ENCODE results near the gene RFLNA. TPM values are rescaled to one million over a fixed set of nuclear protein-coding genes. Genes with fewer than 3 reads are reported as not detected.

RFLNA gene
- total and polyA plus RNA-seq, 2 experiments from 2014 or later = 3.9 to 20.4 TPM

DNA sequence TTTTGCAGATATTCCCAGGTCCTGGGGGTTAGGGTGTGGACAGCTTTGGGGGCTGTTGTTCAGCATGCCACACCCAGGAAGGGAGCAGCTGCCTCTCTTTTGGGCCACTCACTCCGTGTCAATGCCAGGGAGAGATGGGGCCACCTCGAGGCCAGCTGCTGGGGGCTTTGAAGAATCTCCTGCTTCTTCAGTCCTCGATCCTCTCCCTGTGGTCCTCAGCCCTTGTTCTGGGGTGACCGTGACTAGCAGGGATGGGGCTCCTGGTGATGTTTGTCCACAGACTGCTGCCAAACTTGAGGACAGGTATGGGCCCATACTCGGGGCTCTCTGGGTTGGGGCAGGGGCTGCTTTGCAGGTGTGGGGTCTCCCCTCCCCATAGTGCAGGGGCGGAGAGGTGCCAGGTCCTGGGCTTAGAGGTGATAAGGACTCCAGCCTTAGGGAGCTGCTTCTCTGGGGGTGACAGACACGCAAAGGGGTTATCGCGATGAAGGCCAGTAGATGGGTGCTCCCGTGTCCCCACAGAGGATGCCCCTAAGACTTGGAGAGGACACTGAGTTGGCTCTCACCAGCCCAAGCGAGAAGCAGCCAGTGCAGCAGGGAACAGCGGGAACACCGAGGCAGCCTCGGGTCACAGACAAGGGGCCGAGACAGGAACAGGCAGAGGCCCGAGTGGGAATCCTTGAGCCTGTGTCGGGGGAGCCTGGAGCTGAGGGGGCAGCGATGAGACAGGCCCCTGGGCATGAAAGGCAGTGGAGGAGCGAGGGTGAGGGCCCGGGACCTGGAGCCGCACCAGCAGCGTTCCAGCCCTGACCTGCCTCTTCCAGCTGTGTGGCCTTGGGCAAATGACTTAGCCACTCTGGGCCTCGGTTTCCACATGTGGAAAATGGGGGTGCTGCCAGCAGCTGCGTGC, 11.1 kb downstream of the RFLNA start:
- Histone ChIP-seq H3K27me3 (ENCODE audit: insufficient read depth) (no peaks in the 10 kb centered on the region), H3K36me3 (ENCODE audit: insufficient read depth) (no peaks in the 10 kb centered on the region), H3K4me3 (no peak overlapping the region), H4K20me1 (replicated peaks; ENCODE audit: insufficient read depth) (no peaks in the 10 kb centered on the region), H3F3A (replicated peaks; ENCODE audit: low read depth) (no peaks in the 10 kb centered on the region), H2AFZ (no peak overlapping the region), H3K4me2 (no peak overlapping the region), H3K79me2 (replicated peaks; ENCODE audit: insufficient read depth) (peaks cover 7% of the 10 kb centered on the region; the same call in 1 of the 2 replicates), H3K4me1 (ENCODE audit: insufficient read depth) (no peaks in the 10 kb centered on the region), H3K27ac (ENCODE audit: low read depth) (no peak overlapping the region), H3K9me2 (ENCODE audit: insufficient read depth) (no peaks in the 10 kb centered on the region)
- no peak for DNase-seq (ENCODE audit: low spot score)
- Mint-ChIP-seq H3K27ac (no peak overlapping the region; the same call in 1 of the 2 replicates), H3K4me3 (no peak overlapping the region), H3K9me3 (no peaks in the 10 kb centered on the region), H3K36me3 (ENCODE audit: low read depth) (peaks cover 6% of the 10 kb centered on the region; the same call in 2 of the 3 replicates), H3K27me3 (ENCODE audit: insufficient read depth, low read depth, poor library complexity) (peaks cover 8% of the 10 kb centered on the region), H3K4me1 (0 out of 3 replicates have a peak, but pooled peaks cover 4% of the 10 kb centered on the region)
- no peak for ATAC-seq
- TF ChIP-seq, protein P1, sequence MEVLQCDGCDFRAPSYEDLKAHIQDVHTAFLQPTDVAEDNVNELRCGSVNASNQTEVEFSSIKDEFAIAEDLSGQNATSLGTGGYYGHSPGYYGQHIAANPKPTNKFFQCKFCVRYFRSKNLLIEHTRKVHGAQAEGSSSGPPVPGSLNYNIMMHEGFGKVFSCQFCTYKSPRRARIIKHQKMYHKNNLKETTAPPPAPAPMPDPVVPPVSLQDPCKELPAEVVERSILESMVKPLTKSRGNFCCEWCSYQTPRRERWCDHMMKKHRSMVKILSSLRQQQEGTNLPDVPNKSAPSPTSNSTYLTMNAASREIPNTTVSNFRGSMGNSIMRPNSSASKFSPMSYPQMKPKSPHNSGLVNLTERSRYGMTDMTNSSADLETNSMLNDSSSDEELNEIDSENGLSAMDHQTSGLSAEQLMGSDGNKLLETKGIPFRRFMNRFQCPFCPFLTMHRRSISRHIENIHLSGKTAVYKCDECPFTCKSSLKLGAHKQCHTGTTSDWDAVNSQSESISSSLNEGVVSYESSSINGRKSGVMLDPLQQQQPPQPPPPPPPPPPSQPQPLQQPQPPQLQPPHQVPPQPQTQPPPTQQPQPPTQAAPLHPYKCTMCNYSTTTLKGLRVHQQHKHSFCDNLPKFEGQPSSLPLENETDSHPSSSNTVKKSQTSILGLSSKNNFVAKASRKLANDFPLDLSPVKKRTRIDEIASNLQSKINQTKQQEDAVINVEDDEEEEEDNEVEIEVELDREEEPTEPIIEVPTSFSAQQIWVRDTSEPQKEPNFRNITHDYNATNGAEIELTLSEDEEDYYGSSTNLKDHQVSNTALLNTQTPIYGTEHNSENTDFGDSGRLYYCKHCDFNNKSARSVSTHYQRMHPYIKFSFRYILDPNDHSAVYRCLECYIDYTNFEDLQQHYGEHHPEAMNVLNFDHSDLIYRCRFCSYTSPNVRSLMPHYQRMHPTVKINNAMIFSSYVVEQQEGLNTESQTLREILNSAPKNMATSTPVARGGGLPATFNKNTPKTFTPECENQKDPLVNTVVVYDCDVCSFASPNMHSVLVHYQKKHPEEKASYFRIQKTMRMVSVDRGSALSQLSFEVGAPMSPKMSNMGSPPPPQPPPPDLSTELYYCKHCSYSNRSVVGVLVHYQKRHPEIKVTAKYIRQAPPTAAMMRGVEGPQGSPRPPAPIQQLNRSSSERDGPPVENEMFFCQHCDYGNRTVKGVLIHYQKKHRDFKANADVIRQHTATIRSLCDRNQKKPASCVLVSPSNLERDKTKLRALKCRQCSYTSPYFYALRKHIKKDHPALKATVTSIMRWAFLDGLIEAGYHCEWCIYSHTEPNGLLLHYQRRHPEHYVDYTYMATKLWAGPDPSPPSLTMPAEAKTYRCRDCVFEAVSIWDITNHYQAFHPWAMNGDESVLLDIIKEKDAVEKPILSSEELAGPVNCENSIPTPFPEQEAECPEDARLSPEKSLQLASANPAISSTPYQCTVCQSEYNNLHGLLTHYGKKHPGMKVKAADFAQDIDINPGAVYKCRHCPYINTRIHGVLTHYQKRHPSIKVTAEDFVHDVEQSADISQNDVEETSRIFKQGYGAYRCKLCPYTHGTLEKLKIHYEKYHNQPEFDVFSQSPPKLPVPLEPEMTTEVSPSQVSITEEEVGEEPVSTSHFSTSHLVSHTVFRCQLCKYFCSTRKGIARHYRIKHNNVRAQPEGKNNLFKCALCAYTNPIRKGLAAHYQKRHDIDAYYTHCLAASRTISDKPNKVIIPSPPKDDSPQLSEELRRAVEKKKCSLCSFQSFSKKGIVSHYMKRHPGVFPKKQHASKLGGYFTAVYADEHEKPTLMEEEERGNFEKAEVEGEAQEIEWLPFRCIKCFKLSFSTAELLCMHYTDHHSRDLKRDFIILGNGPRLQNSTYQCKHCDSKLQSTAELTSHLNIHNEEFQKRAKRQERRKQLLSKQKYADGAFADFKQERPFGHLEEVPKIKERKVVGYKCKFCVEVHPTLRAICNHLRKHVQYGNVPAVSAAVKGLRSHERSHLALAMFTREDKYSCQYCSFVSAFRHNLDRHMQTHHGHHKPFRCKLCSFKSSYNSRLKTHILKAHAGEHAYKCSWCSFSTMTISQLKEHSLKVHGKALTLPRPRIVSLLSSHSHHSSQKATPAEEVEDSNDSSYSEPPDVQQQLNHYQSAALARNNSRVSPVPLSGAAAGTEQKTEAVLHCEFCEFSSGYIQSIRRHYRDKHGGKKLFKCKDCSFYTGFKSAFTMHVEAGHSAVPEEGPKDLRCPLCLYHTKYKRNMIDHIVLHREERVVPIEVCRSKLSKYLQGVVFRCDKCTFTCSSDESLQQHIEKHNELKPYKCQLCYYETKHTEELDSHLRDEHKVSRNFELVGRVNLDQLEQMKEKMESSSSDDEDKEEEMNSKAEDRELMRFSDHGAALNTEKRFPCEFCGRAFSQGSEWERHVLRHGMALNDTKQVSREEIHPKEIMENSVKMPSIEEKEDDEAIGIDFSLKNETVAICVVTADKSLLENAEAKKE (CRISPR knock-in tag; IDR thresholded peaks at IDR 0.05) = no peak
- TF ChIP-seq CREB1 (CRISPR knock-in tag; IDR thresholded peaks at IDR 0.05; ENCODE audit: low read depth) = no peak
- TF ChIP-seq EZH2 (IDR thresholded peaks at IDR 0.05; ENCODE audit: low read depth, unreplicated experiment) = no peak
- no peak for TF ChIP-seq POLR2AphosphoS5 (IDR thresholded peaks at IDR 0.05; ENCODE audit: low read depth)
- TF ChIP-seq STAT1 (IDR thresholded peaks at IDR 0.05; ENCODE audit: unreplicated experiment) = no peak
- TF ChIP-seq EZH2phosphoT487 (IDR thresholded peaks at IDR 0.05; ENCODE audit: unreplicated experiment) = no peak

Data from GM23338 (cell line).